Retinal pigment epithelial cell (primary cell): ENCODE results near the gene POLE.

Source experiments
- DNase-seq: peaks from one replicate; pipeline ENCODE4 v3.0.0-alpha.2; 2010; ENCODE audit warnings: low read depth
- H3K4me3 ChIP-seq: 2 replicates; pipeline ENCODE4 v1.5.1; 2011; ENCODE audit warnings: mild to moderate bottlenecking, low read length, control low read depth, moderate library complexity
- TF ChIP-seq, protein P1 (sequence below): conservative IDR thresholded peaks from 2 replicates; pipeline ENCODE4 v1.5.1; 2011; ENCODE audit warnings: low read depth, low read length, control low read depth, inconsistent platforms

POLE gene

DNA sequence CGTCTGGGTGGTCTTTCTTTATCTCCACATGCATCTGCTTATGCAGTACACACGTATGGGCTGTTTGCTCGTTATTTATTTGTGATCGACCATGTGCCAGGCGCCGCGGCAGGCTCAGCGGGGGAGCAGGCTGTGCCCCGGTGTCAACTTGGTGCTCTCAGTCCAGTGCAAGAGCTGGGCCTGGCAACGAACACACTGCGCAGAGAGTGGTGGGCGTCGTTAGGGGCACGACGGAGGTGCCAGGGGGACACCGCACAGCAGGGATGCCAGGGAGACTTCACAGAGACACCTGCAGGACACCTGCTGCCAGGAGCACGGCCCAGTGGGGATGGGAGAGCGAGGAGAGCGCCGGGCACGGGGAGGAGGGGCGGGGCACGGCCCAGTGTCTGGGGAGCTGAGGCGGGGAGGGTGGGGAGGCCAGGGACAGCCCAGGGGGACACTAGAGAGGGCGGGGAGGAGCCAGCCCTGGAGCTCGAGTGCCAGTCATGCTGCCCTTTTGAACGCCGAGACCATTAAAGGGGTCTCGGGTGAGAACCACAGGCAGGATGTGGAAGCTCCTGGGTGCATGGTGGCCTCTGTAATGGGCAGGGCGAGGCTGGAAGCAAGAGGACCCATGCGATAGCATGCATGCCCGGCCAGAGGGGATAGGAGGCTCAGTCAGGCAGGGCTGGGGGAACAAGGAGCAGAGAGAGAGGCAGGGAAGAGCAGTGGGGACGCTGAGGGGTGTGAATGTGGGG is 76.1 kb downstream of the POLE start:
- TF ChIP-seq, protein P1, sequence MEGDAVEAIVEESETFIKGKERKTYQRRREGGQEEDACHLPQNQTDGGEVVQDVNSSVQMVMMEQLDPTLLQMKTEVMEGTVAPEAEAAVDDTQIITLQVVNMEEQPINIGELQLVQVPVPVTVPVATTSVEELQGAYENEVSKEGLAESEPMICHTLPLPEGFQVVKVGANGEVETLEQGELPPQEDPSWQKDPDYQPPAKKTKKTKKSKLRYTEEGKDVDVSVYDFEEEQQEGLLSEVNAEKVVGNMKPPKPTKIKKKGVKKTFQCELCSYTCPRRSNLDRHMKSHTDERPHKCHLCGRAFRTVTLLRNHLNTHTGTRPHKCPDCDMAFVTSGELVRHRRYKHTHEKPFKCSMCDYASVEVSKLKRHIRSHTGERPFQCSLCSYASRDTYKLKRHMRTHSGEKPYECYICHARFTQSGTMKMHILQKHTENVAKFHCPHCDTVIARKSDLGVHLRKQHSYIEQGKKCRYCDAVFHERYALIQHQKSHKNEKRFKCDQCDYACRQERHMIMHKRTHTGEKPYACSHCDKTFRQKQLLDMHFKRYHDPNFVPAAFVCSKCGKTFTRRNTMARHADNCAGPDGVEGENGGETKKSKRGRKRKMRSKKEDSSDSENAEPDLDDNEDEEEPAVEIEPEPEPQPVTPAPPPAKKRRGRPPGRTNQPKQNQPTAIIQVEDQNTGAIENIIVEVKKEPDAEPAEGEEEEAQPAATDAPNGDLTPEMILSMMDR: no peak
- DNase-seq: no peak
- H3K4me3 ChIP-seq: no peak overlapping the region

DNA sequence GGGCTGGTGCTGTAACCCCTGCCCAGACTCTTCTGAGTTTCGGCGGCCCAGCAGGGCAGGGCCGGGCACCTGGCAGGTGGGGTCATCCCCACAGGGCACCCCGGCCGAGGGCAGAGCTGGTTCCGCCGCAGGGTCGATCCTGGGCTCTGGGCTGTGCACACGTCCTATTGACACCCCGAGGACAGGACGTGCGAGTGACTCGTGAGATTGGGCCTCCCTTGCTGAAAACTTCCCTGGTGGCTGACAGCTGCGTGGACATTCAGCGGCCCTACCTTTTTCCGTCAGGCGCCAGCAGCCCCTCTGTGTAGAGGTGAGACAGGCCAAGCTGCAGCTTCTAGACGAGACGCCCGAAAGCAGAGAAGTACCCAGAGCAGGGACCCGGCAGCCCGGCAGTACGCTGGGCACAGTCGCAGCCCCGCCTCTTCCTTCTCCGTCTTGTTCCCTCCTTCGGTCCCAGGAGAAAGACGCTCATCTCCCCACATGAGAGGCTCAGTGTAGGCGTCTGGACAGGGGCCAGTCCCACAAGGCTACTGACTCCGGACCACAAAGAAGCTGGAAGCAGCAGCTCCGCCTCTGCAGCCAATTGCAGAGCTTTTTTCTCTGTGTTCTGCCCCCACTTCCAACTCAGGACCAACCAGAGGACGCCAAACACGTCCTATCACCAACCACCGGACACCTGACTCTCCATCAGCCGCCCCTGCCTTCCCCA is 76.9 kb downstream of the POLE start, which contains the start of gene LRCOL1:
LRCOL1 (minus strand) TSS at position 532 of the 709 bp plus-strand sequence. CDS start 4,331 bp downstream, outside the sequence.
- peak; percentile 54 for DNase-seq
- H3K4me3 ChIP-seq: peak within 1 kb of the TSS; percentile 27
- TF ChIP-seq, protein P1: no peak

DNA sequence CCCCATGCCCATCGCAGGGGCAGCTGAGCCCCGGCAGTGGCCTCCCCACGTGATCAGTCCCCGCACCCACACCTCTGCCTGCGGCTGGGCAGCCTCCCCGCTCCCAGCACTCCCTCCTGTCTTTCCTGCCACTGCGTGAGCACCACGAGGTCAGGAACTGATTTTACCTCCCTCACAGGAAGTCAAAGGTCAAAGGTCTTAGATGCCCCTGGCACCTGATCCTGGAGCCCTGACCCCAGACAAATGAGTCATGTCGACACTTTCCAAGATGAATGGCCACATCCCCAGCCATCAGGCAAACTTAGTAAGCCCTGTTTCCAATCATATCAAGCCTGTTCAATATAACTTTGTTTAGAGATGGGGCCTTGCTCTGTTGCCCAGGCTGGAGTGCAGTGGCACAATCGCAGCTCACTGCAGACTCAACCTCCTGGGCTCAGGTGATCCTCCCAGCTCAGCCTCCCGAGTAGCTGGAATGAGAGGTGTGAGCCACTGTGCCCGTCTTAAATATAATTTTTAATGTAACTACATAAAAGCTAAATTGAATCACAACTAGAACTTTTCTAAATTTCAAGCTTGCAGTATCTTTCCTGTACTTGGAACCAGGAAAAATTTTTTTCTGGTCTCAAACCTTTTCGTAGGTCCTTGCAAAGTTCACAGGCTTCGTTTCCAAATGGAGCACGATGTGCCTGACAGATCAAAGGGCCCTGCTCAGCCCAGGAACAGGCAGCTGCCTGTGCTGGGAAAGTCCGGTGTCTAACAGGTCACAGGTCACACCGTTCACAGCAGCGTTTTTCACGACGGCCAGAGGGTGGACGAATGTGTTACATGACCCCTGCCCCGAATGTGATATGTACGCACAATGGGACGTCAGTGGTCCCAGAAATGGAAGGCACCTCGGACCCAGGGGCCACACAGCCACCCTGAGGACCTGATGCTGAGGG is 78.6 kb downstream of the POLE start:
- H3K4me3 ChIP-seq: no peak overlapping the region
- DNase-seq: no peak
- TF ChIP-seq, protein P1: no peak

DNA sequence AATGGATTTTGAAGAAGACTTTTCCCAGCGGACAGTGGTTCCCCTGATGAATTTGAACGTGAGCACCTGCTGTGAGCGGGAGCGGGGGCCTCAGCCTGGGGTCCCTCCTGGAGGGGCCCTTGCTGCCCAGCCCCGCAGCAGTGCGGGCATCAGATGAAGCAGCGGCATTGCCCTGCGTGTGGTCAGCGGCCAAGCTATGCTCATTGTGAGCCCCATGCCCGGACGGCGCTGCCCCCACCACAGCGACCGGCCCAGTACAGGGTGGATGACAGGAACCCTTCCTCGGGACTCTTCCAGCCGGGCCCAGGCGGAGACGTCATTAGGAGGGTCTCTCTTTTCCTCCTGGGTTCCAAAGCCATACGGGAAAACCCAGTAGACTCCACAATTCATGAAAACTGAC is 80.2 kb downstream of the POLE start:
- TF ChIP-seq, protein P1: no peak
- no peak overlapping the region for H3K4me3 ChIP-seq
- DNase-seq: no peak

DNA sequence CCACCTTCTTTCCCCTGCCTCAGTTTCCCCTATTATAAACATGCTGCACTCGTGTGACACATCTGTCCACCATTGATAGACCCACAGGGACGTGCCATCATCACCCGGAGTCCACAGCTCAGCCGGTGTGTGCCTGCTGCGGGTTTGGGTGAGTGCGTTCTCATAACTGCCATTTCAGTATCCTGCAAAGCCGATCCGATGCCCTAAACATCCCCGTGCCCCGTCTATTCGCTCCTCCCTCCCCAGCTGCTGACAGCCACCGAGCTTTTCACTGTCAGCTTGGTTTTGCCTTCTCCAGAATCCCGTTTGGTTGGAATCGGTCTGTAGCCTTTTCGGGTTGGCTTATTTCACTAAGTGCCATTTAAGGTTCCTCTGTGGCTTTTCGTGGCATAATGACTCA is 80.7 kb downstream of the POLE start:
- H3K4me3 ChIP-seq: no peak overlapping the region
- TF ChIP-seq, protein P1: no peak
- no peak for DNase-seq

DNA sequence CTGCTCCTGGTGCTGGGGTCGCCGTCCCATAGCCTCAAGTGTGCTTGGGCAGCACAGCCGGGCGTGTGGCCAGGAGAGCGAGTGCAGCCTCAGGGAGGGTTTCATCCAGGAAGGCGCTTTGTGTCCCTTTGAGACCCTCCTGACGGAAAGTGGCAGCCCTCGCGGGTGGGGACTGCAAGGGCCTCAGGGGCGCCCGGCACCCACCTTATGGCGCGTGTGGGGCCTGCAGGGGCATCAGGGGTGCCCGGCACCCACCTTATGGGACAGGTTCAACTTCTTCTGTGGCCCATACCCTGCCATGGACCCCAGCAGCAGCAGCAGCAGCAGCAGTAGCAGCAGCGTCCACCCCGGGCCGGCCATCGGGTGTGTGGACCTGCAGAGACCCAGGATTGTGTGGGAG is 81.2 kb downstream of the POLE start:
- TF ChIP-seq, protein P1: no peak
- no peak overlapping the region for H3K4me3 ChIP-seq
- no peak for DNase-seq
